ENCODE measurements around the gene RDH16.

Gene RDH16

GRCh38 chr12:56957229-56958052 lies at the start of gene RDH16:
RDH16 (minus strand) TSS chr12:56957608; CDS start chr12:56957462, 146 bp downstream.
- DNase-seq (ENCODE audit: low read depth): no peak

- no peak for DNase-seq (ENCODE audit: low read depth)
Observed at GRCh38 chr12:57006809-57007475, 49.5 kb upstream of the RDH16 start.

- peak; percentile 47 for DNase-seq (ENCODE audit: low read depth)
Observed at GRCh38 chr12:57005980-57006808, 48.8 kb upstream of the RDH16 start, which contains the start of gene ZBTB39. ZBTB39 (minus strand) TSS chr12:57006546; CDS start chr12:57004917, 1,629 bp downstream.

GRCh38 chr12:57004651-57005050 lies 47.2 kb upstream of the RDH16 start:
- DNase-seq (ENCODE audit: low read depth): no peak

- no peak for DNase-seq (ENCODE audit: low read depth)
Observed at GRCh38 chr12:57003395-57003794, 46.0 kb upstream of the RDH16 start.

GRCh38 chr12:57001448-57001906 lies 44.1 kb upstream of the RDH16 start:
- DNase-seq (ENCODE audit: low read depth): peak; percentile 30

GRCh38 chr12:57000393-57000792 lies 43.0 kb upstream of the RDH16 start:
- DNase-seq (ENCODE audit: low read depth): no peak

- no peak for DNase-seq (ENCODE audit: low read depth)
Observed at GRCh38 chr12:56999456-56999855, 42.0 kb upstream of the RDH16 start.

GRCh38 chr12:56998981-56999380 lies 41.6 kb upstream of the RDH16 start:
- DNase-seq (ENCODE audit: low read depth): no peak

GRCh38 chr12:56998316-56998715 lies 40.9 kb upstream of the RDH16 start:
- DNase-seq (ENCODE audit: low read depth): no peak

- no peak for DNase-seq (ENCODE audit: low read depth)
Observed at GRCh38 chr12:56996793-56997545, 39.6 kb upstream of the RDH16 start.

GRCh38 chr12:56995930-56996496 lies 38.6 kb upstream of the RDH16 start:
- no peak for DNase-seq (ENCODE audit: low read depth)

GRCh38 chr12:56995201-56995929 lies 38.0 kb upstream of the RDH16 start:
- DNase-seq (ENCODE audit: low read depth): no peak

- no peak for DNase-seq (ENCODE audit: low read depth)
Observed at GRCh38 chr12:56994231-56994746, 36.9 kb upstream of the RDH16 start.

- DNase-seq (ENCODE audit: low read depth): no peak
Observed at GRCh38 chr12:56993346-56993745, 35.9 kb upstream of the RDH16 start.

GRCh38 chr12:56991319-56992246 lies 34.2 kb upstream of the RDH16 start:
- no peak for DNase-seq (ENCODE audit: low read depth)

GRCh38 chr12:56990648-56991318 lies 33.4 kb upstream of the RDH16 start:
- DNase-seq (ENCODE audit: low read depth): no peak

- no peak for DNase-seq (ENCODE audit: low read depth)
Observed at GRCh38 chr12:56989861-56990610, 32.6 kb upstream of the RDH16 start.
